HEK293 (cell line): ENCODE results near the gene LNX1.

Experiments used
- HOXA7 ChIP-seq: sonication (generic); formaldehyde crosslinking; IDR thresholded peaks from 2 replicates; pipeline ENCODE4 v1.8.1; 2022; ENCODE audit warnings: missing genetic modification reagents, borderline replicate concordance
- ZNF16 ChIP-seq: fragments of 450-650 bp; formaldehyde crosslinking; IDR thresholded peaks from 2 replicates; pipeline ENCODE4 v1.5.1; 2016; ENCODE audit warnings: low read depth, missing biosample characterization, missing genetic modification characterization
- ZNF302 ChIP-seq: fragments of 450-650 bp; formaldehyde crosslinking; IDR thresholded peaks from 2 replicates; pipeline ENCODE4 v1.5.1; 2016; ENCODE audit warnings: missing biosample characterization, missing genetic modification characterization, low read depth
- TF ChIP-seq, protein P1 (sequence below): fragments of 450-650 bp; formaldehyde crosslinking; IDR thresholded peaks from 2 replicates; pipeline ENCODE4 v1.5.1; 2016; ENCODE audit warnings: missing biosample characterization, missing genetic modification characterization
- TF ChIP-seq, protein P2 (sequence below): fragments of 450-650 bp; formaldehyde crosslinking; IDR thresholded peaks from 2 replicates; pipeline ENCODE4 v1.5.1; 2016; ENCODE audit warnings: missing biosample characterization, missing genetic modification characterization
- TF ChIP-seq, protein P3 (sequence below): fragments of 450-650 bp; formaldehyde crosslinking; IDR thresholded peaks from 2 replicates; pipeline ENCODE4 v1.5.1; 2016; ENCODE audit warnings: missing biosample characterization, missing genetic modification characterization

DNA sequence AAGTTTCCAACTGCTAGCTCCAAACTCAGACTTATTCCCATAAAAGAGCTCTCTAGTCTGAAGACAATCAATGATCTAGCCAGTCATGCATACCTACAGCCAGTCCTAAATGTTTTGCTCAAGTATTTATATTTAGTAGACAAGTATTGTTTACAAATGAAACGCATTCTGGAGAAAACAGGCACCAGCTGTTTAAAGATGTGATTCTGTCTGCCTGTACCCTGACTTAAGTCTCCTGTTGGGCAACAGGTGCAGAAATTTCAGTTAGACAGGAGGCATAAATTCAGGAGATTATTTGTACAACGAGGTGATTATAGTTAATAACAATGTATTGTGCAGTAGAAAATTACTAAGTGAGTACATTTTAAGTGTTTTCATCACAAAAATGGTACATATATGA, 28.9 kb downstream of the LNX1 start:
- TF ChIP-seq, protein P1, sequence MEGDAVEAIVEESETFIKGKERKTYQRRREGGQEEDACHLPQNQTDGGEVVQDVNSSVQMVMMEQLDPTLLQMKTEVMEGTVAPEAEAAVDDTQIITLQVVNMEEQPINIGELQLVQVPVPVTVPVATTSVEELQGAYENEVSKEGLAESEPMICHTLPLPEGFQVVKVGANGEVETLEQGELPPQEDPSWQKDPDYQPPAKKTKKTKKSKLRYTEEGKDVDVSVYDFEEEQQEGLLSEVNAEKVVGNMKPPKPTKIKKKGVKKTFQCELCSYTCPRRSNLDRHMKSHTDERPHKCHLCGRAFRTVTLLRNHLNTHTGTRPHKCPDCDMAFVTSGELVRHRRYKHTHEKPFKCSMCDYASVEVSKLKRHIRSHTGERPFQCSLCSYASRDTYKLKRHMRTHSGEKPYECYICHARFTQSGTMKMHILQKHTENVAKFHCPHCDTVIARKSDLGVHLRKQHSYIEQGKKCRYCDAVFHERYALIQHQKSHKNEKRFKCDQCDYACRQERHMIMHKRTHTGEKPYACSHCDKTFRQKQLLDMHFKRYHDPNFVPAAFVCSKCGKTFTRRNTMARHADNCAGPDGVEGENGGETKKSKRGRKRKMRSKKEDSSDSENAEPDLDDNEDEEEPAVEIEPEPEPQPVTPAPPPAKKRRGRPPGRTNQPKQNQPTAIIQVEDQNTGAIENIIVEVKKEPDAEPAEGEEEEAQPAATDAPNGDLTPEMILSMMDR (tag by site-specific recombination): no peak
- TF ChIP-seq ZNF302 (tag by site-specific recombination) (no peak), ZNF16 (tag by site-specific recombination) (no peak), HOXA7 (CRISPR knock-in tag) (no peak)
- TF ChIP-seq, protein P2, sequence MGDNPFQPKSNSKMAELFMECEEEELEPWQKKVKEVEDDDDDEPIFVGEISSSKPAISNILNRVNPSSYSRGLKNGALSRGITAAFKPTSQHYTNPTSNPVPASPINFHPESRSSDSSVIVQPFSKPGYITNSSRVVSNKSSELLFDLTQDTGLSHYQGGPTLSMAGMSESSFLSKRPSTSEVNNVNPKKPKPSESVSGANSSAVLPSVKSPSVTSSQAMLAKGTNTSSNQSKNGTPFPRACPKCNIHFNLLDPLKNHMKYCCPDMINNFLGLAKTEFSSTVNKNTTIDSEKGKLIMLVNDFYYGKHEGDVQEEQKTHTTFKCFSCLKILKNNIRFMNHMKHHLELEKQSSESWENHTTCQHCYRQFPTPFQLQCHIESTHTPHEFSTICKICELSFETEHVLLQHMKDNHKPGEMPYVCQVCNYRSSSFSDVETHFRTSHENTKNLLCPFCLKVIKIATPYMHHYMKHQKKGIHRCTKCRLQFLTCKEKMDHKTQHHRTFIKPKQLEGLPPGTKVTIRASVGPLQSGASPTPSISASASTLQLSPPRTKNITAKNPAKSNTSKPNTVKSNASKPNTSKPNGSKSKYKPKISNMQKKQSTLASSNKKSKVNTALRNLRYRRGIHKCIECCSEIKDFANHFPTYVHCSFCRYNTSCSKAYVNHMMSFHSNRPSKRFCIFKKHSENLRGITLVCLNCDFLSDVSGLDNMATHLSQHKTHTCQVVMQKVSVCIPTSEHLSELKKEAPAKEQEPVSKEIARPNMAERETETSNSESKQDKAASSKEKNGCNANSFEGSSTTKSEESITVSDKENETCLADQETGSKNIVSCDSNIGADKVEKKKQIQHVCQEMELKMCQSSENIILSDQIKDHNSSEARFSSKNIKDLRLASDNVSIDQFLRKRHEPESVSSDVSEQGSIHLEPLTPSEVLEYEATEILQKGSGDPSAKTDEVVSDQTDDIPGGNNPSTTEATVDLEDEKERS: no peak
- TF ChIP-seq, protein P3, sequence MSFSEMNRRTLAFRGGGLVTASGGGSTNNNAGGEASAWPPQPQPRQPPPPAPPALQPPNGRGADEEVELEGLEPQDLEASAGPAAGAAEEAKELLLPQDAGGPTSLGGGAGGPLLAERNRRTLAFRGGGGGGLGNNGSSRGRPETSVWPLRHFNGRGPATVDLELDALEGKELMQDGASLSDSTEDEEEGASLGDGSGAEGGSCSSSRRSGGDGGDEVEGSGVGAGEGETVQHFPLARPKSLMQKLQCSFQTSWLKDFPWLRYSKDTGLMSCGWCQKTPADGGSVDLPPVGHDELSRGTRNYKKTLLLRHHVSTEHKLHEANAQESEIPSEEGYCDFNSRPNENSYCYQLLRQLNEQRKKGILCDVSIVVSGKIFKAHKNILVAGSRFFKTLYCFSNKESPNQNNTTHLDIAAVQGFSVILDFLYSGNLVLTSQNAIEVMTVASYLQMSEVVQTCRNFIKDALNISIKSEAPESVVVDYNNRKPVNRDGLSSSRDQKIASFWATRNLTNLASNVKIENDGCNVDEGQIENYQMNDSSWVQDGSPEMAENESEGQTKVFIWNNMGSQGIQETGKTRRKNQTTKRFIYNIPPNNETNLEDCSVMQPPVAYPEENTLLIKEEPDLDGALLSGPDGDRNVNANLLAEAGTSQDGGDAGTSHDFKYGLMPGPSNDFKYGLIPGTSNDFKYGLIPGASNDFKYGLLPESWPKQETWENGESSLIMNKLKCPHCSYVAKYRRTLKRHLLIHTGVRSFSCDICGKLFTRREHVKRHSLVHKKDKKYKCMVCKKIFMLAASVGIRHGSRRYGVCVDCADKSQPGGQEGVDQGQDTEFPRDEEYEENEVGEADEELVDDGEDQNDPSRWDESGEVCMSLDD (tag by site-specific recombination): no peak
